NOMO-1 treated with DMSO at 0.1 percent for 48 hours (cell line): ENCODE results near the gene SDHB.

Experiments used
- DNase-seq: peaks from one replicate; lab custom pipeline; 2025; ENCODE audit not compliant: unreplicated experiment; lab: John Stamatoyannopoulos, UW

Gene SDHB

DNA sequence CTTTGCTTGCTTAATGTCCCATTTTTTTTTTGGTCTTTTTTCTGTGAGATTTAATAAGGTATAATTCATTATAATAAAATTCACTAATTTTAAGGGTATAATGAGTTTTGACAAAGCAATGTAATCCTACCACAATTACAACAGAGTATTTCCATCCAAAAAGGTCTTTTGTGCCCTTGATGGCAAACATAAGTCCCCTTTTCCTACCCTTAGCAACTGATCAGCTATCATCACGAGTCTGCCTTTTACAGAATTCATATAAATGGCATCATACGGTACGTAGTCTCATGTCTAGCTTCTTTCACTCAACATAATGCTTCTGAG, 7.5 kb downstream of the SDHB start:
- DNase-seq: no peak

DNA sequence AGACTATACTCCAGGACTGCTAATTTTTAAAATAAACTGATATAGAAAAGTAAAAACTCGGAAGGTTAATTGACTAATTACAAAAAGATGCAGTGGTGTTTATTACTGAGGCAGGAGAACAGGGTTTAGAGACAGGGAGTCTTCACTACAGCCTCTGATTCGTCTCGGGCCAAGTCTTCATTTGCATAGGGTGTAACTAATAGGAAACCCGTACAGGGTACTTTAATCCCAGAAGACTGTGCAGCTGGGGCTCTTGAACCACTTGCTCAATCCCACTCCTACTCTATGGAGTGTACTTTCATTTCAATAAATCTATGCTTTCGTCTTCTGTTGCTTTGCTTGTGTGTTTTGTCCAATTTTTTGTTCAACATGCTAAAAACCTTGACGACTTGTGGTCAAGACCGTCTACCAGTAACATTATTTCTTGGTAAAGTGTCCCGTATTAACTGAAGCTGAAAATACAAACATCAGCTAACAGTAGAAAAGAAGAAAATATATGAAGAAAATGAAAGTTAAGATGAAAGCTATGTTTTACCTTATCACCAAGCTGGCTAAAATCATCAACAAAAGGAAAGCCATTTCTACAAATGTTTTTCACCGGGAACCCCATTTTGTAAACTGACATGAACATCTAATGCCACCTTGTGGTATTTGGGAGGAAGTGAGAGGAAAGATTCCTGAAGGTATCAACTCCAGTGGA, 8.0 kb downstream of the SDHB start:
- peak; percentile 36 for DNase-seq

DNA sequence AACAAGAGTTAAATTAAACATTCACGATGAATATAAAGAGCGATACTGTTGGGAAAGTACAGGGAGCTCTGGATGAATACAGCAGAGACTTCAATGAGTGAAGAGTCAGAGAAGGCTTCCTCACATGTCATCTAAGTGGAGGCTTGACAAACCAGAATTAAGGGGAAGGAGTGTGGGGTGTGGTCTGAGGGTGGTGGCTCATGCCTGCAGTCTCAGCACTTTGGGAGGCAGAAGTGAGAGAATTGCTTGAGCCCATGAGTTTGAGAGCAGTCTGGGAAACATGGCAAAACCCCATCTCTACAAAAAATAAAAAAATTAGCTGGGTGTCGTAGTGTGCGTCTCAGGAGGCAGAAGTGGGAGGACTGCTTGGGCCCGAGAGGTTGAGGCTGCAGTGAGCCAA, 8.7 kb downstream of the SDHB start:
- DNase-seq: no peak

DNA sequence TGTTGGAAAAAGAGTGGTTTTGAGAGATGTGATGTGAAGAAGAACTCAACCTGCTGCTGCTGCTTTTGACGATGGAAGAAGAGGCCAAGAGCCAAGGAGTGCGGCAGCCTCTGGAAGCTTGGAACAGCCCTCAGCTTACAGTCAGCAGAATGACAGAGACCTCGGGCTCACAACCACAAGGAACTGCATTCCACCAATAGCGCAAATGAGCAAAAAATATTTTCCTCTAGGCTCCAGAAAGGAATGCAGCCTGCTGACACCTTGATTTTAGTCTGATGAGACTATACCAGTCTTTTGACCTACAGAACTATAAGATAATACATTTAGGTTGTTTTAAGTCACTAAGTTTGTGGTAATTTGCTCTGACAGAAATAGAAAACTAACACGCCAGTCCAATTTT, 10.2 kb downstream of the SDHB start:
- no peak for DNase-seq

DNA sequence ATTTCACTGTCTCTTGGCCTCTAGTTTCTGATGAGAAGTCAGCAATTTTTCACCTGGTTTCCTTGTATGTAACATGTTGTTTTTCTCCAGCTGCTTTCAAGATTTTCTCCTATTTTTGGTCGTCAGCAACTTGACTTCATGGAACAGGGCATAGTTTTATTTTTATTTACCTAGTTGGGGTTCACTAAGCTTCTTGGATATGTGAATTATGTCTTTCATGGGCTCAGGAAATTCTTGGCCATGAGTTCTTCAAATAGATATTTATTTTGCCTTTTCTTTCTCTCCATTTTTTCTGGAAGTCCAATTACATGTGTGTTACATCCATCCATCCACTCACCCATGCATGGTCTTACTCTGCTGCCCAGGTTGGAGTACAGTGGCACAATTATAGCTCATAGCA, 13.7 kb downstream of the SDHB start:
- DNase-seq: no peak

DNA sequence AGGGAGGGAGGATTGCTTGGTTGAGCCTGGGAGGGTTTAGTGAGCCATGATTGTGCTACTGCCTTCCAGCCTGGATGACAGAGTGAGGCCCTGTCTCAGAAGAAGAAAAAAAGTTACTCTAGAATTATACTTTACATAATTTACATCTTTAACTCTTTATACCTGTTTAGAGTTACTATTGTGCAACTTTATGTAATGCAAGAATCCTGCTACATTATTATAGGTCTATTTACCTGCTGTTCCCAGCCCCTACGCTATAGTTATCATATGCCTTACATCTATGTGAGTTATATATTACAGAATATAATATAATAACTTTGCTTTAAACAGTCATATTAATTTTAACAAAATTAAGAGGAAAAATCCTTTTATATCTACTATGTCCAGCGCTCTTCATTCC, 14.3 kb downstream of the SDHB start:
- no peak for DNase-seq

DNA sequence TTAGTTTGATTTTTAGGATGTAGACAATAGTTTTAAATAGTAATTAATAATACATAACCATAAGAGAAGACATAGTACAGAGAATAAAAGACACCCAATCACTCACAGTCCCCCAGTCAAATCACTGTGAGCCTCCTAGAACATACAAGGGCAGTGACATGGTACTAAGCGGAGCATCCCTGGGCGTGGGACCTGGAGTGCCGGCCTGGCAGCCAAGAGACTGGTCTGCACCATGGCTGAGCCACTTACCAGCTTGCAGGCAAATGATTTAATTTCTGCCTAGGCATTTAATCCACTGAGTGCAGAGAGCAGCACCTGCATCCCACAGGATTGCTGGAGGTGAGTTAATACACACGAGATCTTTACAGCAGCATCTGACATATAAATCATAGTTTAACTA, 20.4 kb downstream of the SDHB start:
- no peak for DNase-seq

DNA sequence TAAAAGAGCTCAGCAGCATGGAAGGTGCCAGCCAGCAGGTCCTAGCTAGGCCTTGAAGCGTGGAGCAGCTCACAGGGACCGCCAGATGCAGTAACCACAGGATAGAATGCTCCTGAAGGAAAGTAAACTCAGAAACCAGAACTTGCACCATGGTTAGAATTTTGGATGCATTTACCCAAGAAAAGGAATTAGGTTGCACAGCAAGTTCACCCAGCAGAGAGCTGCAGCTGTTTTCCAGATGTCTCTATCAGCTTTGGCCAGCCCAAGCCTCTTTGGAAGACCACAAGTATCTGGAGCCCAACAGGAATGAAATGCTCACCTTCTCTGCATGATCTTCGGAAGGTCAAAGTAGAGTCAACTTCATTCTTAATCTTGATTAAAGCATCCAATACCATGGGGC, 21.1 kb downstream of the SDHB start:
- DNase-seq: no peak

DNA sequence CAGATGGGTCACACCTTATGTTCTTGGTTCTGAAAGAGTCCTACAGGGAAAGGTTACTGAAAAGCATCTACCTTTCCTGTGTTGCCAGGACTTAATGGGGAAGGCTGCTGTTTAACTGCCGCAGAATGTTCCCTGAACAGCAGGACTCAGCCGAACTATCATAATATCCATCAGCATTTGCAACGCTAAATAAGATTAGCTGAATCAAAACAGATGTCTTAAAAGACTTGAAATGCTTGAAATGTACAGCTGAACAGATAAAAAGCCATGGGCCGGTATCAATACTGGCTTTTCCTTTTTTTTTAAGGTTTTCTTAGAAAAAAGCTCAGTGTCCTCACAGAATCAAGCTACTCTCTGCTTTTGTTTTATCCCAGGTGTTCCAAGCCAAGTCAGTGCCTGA, 22.4 kb downstream of the SDHB start:
- no peak for DNase-seq

DNA sequence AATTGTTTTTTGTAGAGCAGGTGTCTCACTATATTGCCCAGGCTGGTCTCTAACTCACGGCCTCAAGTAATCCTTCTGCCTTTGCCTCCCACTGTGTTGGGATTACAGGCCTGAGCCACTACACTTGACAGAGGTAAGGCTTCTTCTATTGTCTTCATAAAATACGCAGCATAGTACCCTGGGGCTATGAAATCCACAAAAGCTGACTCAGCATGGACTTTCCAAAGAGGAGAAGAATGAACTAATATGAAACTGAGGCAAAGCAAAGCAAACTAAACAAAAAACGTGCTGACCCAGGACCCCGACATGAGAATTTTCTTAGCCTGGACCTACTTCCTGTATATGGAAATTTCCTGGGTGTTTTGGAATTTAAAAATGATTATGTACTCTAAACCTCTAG, 23.6 kb downstream of the SDHB start:
- DNase-seq: no peak

DNA sequence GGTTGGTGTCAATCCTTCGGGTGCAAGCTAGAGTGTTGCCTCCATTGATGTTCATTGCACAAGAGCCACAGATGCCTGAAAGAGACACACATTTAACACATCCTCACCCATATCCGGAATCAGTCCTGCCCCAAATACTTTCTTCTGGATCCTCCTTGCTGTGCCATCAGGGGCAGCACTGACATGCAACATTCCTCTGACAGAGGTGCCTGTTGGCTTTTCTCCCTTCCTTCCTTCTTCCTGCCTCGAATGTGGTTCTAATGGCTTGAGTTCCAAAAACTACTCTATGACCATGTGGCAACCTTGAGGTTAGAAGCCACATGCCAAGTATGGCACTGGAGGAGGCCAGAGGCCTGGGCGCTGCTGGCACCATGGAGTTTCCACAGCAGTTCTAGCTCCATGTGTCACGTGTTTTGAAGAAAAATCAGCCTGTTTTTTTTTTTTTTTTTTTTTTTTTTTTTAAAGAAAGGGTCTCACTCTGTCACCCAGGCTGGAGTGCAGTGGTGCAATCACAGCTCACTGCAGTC, 25.1 kb downstream of the SDHB start:
- DNase-seq: no peak

DNA sequence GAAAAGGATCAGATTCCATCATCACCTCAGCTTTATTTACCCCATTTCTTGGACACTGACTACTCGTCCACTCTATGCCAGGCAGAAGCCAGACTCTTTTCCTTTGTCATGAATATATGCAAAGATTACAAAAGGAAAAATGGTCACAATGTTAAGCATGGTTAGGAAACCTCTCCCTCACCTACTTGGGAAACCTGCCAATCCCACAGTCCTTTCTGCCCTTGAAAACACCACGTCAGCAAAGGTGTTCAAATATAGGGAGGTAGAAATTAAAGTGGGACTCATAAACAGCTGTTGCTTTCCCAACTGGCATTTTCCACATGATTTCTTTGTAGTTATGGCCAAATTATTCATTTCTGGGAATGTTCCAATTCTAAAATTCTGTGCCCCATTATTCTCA, 25.9 kb downstream of the SDHB start:
- no peak for DNase-seq

DNA sequence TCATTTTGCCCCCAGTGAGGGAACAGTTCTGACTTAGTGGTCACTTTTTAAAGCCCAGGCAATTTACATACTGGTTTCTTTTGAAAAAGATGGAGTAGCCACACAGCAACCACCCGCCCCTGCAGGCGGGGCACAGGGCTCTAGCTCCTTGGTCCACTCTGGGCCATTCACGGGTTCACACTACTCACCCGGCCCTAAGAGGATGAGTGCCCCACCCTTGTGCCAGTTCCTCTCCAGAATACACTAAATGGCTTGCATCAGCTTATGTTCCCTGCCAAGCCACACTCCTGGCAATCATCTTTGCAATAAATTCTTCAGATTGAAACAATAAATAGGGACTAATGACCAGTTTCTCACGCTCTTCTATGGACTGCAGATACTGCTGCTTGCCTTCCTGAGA, 26.4 kb downstream of the SDHB start:
- no peak for DNase-seq

DNA sequence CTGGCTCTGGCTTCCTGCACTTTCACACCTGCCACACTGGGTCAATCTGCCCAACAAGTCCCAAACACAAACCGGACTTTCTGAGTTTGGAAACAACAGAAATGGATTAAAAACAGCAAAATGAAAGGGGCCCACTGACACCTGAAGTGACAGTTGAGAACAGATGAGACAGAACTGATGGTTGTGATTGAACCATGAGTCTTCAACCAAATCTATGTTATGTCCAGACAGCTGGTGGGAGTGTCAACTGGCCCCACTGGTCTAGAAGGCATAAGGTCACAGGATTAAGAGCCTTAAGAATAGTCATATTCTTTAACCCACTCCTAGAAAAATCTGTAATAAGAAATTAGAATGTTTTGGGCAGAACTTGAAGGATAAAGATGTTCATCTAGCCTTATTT, 29.1 kb downstream of the SDHB start:
- no peak for DNase-seq

DNA sequence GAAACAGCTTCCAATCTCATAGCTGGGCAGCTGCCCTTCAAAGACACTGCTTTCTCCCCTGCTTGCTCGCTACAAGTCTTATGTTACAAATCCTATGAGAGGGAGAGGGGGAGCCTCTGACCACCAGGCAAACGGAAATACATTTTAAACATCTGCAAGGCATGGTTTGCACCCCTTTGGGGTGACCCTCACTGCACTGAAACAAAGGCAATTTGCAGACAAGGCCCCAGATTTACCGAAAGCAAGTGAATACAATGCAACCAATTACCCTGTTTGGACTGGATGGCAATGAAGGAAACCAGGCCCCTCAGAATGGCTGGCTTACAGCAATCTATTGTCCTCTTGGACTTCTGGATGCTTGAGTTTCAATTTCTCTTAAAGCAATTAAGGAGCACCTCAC, 30.3 kb downstream of the SDHB start:
- no peak for DNase-seq

DNA sequence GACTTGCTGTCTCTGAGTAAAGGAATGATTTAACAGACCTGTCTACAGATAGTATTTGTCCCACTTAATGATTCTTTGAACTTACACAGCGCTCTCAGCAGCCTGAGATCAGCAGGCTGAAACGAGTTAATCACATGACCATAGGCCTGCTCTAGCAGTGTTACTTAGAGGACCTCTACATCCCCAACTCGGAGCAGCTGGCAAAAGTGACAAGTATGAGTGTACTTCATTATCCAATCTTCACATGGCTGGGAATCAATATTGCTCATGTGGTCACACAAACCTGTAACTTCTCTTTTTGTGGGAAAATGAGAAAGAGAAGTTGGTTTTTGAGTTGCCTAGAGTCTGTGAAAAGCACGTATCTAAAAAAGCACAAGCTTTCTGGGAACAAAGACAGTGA, 30.7 kb downstream of the SDHB start:
- peak; percentile 78 for DNase-seq

DNA sequence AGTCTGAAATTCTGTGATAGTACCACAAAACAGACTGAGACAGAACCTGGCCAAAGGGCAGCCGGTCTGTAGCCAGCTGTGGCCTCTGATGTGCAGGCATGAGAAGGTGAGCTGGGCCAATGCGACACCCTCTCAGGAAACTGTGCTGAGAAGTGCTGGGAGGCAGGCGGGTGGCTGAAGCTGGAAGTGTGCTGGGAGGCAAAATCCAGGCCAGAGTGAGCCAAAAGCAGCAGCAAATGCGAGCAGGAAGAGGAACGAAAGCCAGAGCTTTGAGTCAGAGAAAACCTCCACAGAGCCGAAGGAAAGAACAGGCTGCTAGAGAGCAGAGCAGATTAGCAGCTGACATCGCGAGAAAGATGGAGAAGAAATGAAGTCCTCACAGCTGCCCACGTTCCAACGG, 31.9 kb downstream of the SDHB start:
- no peak for DNase-seq

DNA sequence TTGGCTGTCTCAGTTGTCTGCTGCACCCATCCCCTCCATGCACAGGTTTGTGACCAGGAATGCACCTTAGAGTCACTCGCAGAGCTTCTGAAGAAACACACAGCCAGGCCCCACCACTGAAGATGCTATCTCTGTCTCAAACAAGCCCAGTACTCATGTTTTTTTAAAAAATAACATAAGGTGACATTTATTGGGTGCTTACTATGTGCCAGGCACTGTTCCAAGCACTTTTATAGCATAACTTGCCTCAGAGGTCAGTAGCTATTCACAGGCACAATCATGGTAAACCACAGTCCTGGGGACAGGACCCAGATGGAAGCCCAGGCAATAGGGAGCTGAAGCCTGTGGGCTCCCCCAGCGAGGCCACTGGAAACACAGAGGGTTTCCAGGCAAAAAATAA, 33.3 kb downstream of the SDHB start:
- no peak for DNase-seq

DNA sequence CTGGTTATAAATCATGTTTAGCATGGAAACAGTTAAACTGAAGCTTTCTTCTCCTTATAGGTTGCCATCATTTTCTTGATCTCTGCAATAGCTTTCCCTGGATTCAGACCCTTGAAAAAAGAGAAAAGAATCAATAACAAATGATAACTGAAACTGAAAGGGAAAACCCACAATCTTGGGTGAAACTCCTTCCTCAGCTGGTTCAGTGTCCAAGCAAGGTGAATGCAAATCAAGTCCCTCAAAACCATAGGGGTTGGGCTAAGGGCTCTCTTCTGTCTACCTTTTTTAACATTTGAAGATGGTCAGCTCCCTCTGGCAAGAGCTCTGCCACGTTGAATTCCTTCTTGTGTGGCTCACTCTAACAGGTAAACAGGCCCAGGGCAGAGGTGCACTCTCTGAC, 35.0 kb downstream of the SDHB start:
- DNase-seq: no peak

DNA sequence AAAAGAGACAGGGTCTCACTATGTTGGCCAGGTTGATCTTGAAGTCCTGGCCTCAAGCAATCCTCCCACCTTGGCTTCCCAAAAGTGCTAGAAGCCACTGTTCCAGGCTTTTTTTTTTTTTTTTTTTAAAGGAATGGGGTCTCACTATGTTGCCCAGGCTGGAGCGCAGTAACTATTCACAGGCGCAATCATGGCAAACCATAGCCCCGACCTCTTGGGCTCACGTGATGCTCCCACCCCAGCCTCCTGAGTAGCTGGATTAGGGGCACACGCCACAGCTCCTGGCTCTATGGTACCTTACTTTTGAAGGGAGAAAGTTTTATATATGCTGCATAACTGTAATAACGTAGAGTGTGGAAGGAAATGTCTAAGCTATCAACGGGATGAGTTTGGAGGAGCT, 36.4 kb downstream of the SDHB start:
- DNase-seq: no peak

DNA sequence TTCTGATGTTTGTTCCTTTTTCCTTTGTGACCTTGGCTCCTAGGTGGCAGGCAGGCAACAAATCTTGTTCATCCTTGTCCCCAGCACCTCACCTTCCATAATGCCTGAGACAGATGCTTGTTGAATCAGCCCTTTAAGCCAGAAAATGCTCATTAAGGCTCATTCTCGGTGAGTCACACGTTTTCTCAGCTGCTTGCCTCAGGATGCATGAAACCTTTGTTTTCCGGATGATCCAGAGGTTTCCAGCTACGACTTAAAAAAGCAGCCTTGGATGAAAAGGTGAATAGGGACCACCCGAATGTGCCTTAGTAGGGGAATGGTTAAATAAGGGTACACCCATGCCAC, 37.5 kb downstream of the SDHB start:
- no peak for DNase-seq

DNA sequence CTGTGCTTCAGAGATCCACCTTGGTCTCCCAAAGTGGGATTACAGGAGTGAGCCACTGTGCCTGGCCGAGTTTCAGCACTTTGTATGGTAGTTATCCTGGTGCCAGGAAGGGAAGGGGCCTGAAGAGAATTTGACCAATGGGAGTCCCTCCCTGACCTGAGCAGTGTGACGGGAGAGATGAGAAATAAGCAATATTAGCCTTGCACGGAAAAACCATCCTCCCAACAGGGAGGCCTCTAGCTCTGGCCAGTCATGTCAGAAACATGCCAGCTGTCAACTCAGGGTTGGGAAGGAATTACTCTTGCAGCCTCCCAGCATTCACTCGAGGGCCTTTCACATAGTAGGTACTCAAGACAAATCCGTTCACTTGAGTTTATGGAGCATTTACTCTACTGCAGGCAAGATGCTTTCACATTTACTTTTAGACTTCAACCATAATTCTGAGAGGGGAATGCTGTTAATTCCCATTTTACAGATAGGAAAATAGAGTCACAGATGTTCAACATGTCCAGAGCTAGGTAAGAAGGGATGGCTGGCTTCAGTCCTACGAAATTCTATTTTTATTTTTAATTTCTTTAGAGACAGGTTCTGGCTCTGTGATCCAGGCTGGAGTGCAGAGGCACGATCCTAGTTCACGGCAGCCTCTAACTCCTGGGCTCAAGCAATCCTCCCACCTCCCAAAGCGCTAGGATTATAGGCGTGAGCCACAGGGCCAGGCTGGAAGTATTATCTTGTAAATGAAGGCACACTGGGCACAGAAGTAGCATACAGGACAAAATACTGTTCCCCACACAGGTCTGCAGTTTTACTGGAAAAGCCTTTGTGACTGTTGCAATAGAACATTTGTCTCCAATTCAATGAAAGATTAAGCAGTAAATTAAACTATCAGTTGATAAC, 38.9 kb downstream of the SDHB start:
- DNase-seq: no peak
